ENCODE results near the gene PPCDC.
A peak's percentile ranks its signal among the peaks of the same experiment; 100 is the strongest.

Gene PPCDC

GRCh38 chr15:75048394-75048793, 25.0 kb downstream of the PPCDC start:
- DNase-seq = no peak

GRCh38 chr15:75049392-75049791, 26.0 kb downstream of the PPCDC start:
- DNase-seq = no peak

DNA sequence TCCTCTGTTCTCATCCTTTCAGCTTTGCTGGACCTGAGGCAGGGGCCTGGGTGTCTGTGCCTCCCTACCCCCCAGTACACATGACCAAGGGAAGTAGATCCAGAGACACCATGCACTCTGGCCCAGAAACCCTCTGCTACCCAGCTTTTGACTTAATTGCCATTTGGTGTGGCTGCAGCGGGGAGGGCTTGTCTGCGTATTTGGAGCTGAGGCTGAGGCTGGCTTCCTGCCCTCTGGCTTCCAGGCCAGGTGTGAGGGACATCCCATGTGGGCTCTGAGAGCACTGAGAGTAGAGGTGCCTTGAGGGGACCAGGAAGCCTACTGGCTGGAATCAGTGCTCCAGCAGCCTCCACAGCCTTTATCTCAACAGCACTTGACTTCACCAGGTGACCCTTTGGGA, 26.9 kb downstream of the PPCDC start:
- no peak for DNase-seq

DNA sequence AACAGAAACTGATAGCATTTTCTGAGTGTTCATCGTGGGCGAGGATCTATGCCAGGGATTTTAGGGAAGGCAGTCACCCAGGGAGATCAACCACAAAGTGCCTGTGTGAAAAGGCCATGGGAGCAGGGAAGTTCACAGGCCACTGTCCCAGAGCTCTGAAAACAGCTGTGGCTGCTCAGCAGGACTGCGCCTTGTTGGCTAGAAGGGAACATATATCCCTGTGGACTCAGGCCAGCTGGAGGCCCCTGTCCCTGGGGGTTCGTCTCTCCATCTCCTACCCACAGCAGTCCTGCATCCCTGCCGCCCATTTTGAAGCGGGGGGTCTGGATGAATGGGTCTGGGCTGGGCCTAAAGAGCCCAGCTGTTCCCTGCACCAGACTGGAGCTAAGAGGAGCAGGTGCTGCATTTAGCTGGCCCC, 27.8 kb downstream of the PPCDC start:
- no peak for DNase-seq

GRCh38 chr15:75051711-75052110, 28.3 kb downstream of the PPCDC start:
- DNase-seq = no peak

GRCh38 chr15:75052972-75053747, 29.8 kb downstream of the PPCDC start:
- DNase-seq = no peak

- no peak for DNase-seq
Observed at GRCh38 chr15:75053748-75054125, 30.3 kb downstream of the PPCDC start.

GRCh38 chr15:75054172-75054897, 30.9 kb downstream of the PPCDC start:
- DNase-seq = no peak

GRCh38 chr15:75056036-75056435, 32.6 kb downstream of the PPCDC start:
- no peak for DNase-seq

DNA sequence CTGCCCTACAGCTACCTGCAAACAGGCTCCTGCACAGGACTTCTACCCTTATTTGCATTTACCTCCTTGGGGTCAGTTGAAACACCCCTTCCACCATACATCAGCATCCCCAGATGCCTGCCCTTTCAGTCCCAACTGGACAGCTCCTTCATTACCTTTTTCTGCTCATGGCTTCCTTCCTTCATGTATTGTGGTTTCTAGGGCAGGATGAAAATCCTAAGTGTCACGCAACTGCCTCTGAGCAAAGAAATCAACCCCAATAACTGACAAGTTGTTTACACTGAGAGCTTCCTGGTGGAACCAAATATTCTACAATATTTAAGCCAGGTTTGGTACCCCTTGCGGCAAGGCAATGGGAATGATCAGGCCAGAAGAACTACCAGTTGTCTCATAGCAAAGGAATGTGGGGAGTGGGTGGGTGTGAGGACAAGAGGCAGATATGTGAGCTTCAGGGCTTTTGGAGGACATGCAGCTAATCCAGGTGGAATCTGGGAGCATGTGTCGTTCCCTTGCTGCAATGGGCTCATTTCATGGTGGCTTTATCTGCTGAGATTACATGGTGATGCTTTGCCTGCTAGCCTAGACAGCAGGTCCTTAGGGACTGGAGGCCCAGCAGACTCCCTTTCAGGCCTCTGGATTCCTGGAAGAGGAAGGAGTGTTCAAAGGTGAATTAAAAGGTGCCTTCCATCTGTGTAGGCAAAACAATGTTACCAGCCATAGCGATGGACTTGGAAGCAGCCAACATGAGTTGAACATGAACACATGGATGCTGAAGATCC, 34.9 kb downstream of the PPCDC start:
- no peak for DNase-seq

DNA sequence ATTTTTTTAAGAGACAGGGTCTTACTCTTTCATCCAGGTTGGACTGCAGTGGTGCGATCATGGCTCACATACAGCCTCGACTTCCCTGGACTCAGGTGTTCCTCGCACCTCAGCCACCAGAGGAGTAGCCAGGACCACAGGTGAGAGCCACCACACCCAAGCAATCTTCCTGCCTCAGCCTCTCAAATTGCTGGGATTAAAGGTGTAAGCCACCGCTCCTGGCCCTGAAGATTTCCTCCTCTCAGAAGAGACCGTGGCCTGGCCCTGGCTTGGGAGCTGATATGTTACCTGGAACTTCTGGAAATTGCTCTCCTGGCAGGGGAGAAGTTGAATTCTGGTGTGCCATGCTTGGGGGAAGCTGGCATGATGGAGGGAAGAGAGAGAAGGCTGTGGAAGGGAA, 36.2 kb downstream of the PPCDC start:
- no peak for DNase-seq

DNA sequence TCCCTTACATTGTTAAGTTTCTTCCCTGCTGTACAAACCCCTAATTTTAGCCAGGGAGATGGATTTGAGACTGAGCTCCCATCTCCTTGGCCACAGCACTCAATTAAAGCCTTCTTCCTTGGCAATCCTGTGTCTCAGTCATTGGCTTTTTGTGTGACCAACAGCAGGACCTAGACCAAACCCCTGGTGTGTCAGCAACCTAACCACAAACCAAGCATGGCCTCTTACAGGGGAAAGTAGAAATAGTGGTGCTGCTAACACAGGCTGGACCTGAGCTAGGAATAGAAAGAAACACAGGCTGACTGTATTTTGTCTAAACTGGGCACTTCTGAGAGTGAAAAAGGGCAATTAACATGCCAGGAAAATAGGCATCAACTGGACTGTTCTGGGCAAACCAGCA, 37.9 kb downstream of the PPCDC start:
- no peak for DNase-seq

DNA sequence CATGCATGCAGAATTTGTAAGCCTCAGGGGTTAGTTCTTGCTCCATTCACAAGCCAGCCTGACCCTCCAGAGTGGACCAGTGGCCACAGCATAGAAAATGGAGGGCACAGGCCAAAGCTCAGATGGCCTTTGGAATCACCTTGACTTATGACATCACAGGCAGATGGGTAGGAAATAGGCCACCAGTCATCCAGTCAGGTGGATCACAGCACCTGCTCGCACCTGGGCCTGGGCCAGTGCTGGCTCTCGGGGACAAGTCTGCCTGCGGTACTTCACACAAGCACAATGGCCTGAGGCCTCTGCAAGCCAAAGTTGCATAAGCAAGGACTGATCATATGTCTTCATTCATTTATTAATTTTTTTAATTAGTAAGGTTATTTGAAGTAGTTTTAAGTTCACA, 39.3 kb downstream of the PPCDC start:
- no peak for DNase-seq

- no peak for DNase-seq
Observed at GRCh38 chr15:75063338-75063737, 39.9 kb downstream of the PPCDC start.

DNA sequence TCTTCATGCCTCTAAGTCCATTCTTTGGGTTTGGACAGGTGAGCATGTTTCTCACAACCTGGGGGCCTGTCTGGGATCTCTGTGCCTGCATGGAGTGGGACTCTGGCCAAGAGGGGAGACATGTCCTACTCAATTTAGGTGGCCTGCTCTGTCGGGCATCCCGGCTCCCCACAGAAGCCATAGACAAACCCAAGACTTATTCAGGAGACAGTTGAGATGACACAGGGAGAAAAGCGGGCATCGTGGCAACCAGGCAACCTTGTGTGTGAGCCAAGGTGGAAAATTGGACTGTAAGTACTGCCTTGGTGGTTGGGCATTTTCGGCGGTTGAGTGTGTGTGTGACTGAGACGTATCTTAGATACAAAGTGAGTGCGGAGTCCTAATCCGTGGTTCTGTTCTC, 40.5 kb downstream of the PPCDC start:
- DNase-seq = no peak

- DNase-seq = no peak
Observed at GRCh38 chr15:75064846-75065245, 41.5 kb downstream of the PPCDC start.

DNA sequence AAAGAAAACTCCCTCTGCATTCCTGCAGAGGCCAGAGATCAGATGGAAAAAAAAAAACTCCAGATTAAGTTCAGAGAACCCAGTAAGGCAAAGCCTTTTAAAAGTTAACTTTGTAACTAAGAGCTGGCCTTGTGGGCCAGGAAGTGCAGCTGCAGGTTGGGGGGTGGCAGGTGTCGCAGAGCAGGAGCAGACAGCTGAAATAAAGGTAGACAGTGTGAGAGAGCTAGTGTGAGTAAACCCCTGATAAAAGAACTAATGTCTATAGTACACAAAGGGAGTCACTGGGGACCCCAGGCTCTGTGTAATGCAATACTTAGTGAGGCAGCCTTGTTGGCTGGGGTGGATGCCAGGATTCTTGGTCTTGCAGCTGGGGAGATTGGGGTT, 42.1 kb downstream of the PPCDC start:
- DNase-seq = peak; percentile 81

- peak; percentile 28 for DNase-seq
Observed at GRCh38 chr15:75065851-75066509, 42.6 kb downstream of the PPCDC start.

DNA sequence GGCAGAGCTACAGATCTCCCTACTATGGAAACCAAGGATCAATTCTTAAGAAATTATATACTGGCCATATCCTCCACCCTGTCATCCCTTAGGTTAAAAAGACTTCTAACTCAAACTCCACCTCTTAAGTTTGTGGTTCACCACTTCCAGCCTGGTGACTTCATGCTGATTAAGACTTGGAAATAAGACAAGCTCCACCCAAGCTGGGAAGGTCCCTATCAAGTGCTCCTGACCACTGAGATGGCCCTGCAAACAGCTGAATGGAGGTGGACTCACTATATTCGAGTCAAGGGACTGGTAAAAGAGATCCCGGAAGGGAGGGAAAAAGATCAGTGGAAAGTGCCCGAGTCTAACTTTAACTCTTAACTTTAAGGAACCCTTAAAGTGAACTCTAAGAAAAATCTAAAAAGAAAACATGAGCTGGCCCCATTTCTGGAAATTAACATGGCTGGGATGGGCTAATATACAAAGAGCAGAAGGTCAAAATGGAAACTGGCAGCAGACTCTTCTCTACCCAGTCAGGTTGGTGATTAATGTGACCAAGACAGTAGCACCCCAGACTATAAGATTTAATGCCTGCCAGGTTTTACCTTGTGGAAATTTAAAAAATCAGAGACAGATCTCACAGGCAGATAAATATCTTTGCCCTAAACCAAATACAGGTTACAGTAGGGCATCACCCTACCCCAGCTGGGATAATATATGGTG, 43.9 kb downstream of the PPCDC start:
- DNase-seq = no peak

GRCh38 chr15:75068748-75069147, 45.4 kb downstream of the PPCDC start:
- DNase-seq = no peak

GRCh38 chr15:75069301-75069925, 46.0 kb downstream of the PPCDC start:
- DNase-seq = no peak

GRCh38 chr15:75070674-75071073, 47.3 kb downstream of the PPCDC start:
- no peak for DNase-seq

Data from NCI-H1436 treated with DMSO at 0.1 percent for 48 hours (cell line).